GM23338 (cell line): ENCODE results near the gene MPRIP. TPM values are rescaled to one million over a fixed set of nuclear protein-coding genes. Genes with fewer than 3 reads are reported as not detected.

ENCODE experiments used
- ATAC-seq: fragments of 200-7000 bp; cut with Tn5 transposase; 3 replicates; pipeline ENCODE4 v1.9.1; 2020
- DNase-seq: peaks from one replicate; pipeline ENCODE4 v3.0.0-alpha.2; 2015; ENCODE audit warnings: low spot score
- H2AFZ ChIP-seq: fragments of 200-600 bp; sonication (generic); 2 replicates; pipeline ENCODE4 v1.8.0; 2016; ENCODE audit warnings: antibody characterized with exemption, mild to moderate bottlenecking, moderate library complexity
- H3F3A ChIP-seq: fragments of 200-600 bp; sonication (generic); replicated peaks from 2 replicates; pipeline ENCODE4 v1.8.0; 2017; ENCODE audit warnings: antibody characterized with exemption, mixed run types, low read depth
- H3K27ac ChIP-seq: fragments of 200-600 bp; sonication (generic); 2 replicates; pipeline ENCODE4 v1.6.1; 2016; ENCODE audit warnings: low read depth
- H3K27me3 ChIP-seq: fragments of 200-600 bp; sonication (generic); 2 replicates; pipeline ENCODE4 v1.8.0; 2016; ENCODE audit warnings: mild to moderate bottlenecking, mixed run types, moderate library complexity; ENCODE audit not compliant: insufficient read depth
- H3K36me3 ChIP-seq: fragments of 200-600 bp; sonication (generic); 2 replicates; pipeline ENCODE4 v1.8.0; 2016; ENCODE audit warnings: mild to moderate bottlenecking; ENCODE audit not compliant: insufficient read depth
- H3K4me1 ChIP-seq: fragments of 200-600 bp; sonication (generic); 2 replicates; pipeline ENCODE4 v1.8.0; 2016; ENCODE audit warnings: mild to moderate bottlenecking, moderate library complexity; ENCODE audit not compliant: insufficient read depth
- H3K4me2 ChIP-seq: fragments of 200-600 bp; sonication (generic); 2 replicates; pipeline ENCODE4 v1.7.1; 2017; ENCODE audit warnings: mixed run types
- H3K4me3 ChIP-seq: fragments of 200-600 bp; sonication (generic); 2 replicates; pipeline ENCODE4 v1.6.1; 2016; ENCODE audit warnings: mixed run types
- H3K79me2 ChIP-seq: fragments of 200-600 bp; sonication (generic); replicated peaks from 2 replicates; pipeline ENCODE4 v1.8.0; 2017; ENCODE audit warnings: mild to moderate bottlenecking; ENCODE audit not compliant: insufficient read depth
- H3K9me2 ChIP-seq: fragments of 200-600 bp; sonication (generic); 2 replicates; pipeline ENCODE4 v1.8.0; 2017; ENCODE audit not compliant: insufficient read depth
- H4K20me1 ChIP-seq: fragments of 200-600 bp; sonication (generic); replicated peaks from 2 replicates; pipeline ENCODE4 v1.8.0; 2017; ENCODE audit warnings: mild to moderate bottlenecking; ENCODE audit not compliant: insufficient read depth
- H3K27ac Mint-ChIP-seq: 2 replicates; pipeline ENCODE4 v1.8.0; 2020; ENCODE audit warnings: inconsistent platforms, mild to moderate bottlenecking, moderate library complexity, mixed read lengths
- H3K27me3 Mint-ChIP-seq: 3 replicates; pipeline ENCODE4 v1.8.0; 2022; ENCODE audit warnings: low read depth, mild to moderate bottlenecking, moderate library complexity, mixed read lengths, inconsistent platforms; ENCODE audit not compliant: insufficient read depth, poor library complexity
- H3K36me3 Mint-ChIP-seq: 3 replicates; pipeline ENCODE4 v1.8.0; 2021; ENCODE audit warnings: low read depth, mild to moderate bottlenecking, inconsistent platforms, moderate library complexity, mixed read lengths
- H3K4me1 Mint-ChIP-seq: 3 replicates; pipeline ENCODE4 v1.8.0; 2020; ENCODE audit warnings: mild to moderate bottlenecking, inconsistent platforms, mixed read lengths
- H3K4me3 Mint-ChIP-seq: 3 replicates; pipeline ENCODE4 v1.8.0; 2021; ENCODE audit warnings: moderate library complexity, mild to moderate bottlenecking, inconsistent platforms, mixed read lengths
- H3K9me3 Mint-ChIP-seq: 3 replicates; pipeline ENCODE4 v1.8.0; 2020; ENCODE audit warnings: moderate library complexity, mild to moderate bottlenecking, inconsistent platforms, mixed read lengths
- CTCF ChIP-seq, 2 experiments: fragments of 200-600 bp in 1 of 2; sonication (generic) in 1 of 2; conservative IDR thresholded peaks; 2 replicates each; pipeline versions ENCODE4 v1.5.1 to v1.6.1; 2016 to 2017; ENCODE audit warnings: antibody characterized with exemption in 2 of 2, low read depth in 2 of 2, mild to moderate bottlenecking in 2 of 2, moderate library complexity in 1 of 2
- EZH2phosphoT487 ChIP-seq: fragments of 200-600 bp; sonication (generic); IDR thresholded peaks from one replicate; pipeline ENCODE4 v1.8.1; 2018; ENCODE audit warnings: antibody characterized with exemption; ENCODE audit not compliant: unreplicated experiment
- STAT1 ChIP-seq: IDR thresholded peaks from one replicate; pipeline ENCODE4 v1.6.1; 2016; ENCODE audit warnings: antibody characterized with exemption; ENCODE audit not compliant: unreplicated experiment
- ZNF114 ChIP-seq: fragments of 250-450 bp; sonication (Bioruptor Pico); IDR thresholded peaks from 2 replicates; pipeline ENCODE4 v1.5.0; 2020; ENCODE audit warnings: mild to moderate bottlenecking, moderate library complexity
- ZNF331 ChIP-seq: fragments of 250-450 bp; sonication (Bioruptor Pico); IDR thresholded peaks from 2 replicates; pipeline ENCODE4 v1.5.0; 2020; ENCODE audit warnings: low read depth, mild to moderate bottlenecking, moderate library complexity
- ZNF462 ChIP-seq: fragments of 250-450 bp; sonication (Bioruptor Pico); IDR thresholded peaks from 2 replicates; pipeline ENCODE4 v1.5.0; 2020; ENCODE audit warnings: mild to moderate bottlenecking, moderate library complexity
- polyA plus RNA-seq: library from polyadenylated mRNA; unstranded; fragments of >200 nt; fragmentation: Nextera tagmentation; extraction: Ambion mirVana; gene quantifications from 2 replicates; pipeline ENCODE4 v1.2.1, GENCODE V29; 2016
- total RNA-seq: library from RNA; depleted of rRNA; stranded (reverse); fragments of >200 nt; shearing (Covaris generic); gene quantifications from 2 replicates; pipeline ENCODE4 v1.2.3, GENCODE V29; 2014
- TF ChIP-seq, protein P1 (sequence below): IDR thresholded peaks from one replicate; pipeline ENCODE4 v1.6.1; 2018; ENCODE audit warnings: antibody characterized with exemption; ENCODE audit not compliant: unreplicated experiment

MPRIP gene
- total and polyA plus RNA-seq, 2 experiments from 2014 or later: 39.3 to 113 TPM

DNA sequence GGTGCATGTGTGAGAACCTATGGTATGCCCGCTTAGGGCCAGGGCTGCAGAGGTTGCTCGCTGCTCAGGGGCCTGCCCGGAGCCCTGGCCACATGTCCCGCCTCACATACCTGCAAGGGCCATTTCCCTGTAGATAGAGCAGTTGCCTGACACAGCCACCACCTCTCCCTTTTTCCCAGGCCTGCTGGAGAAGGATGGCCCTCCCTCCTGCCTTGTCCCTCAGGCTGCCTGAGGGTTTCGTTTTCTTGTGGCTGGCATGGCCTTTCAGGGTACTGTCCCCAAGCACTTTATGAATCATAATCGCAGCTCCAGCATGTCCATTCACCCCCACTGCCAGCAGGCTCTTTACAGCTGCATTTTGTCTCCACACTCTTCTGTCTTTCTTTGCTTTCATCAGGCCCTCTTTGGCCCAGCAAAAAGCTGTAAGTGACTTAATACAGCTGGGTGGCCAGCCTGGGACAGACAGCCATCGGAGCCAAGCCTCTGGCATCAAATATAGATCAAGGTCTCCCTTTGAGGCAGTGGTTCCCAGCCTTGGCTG, 65.7 kb downstream of the MPRIP start:
- Histone ChIP-seq H3K4me2 (no peak overlapping the region), H3K79me2 (peaks cover 13% of the 10 kb centered on the region), H3F3A (no peaks in the 10 kb centered on the region), H3K4me3 (no peak overlapping the region), H3K4me1 (no peaks in the 10 kb centered on the region; the same call in 1 of the 2 replicates), H2AFZ (no peak overlapping the region), H3K36me3 (no peaks in the 10 kb centered on the region), H4K20me1 (peaks cover 9% of the 10 kb centered on the region; the same call in 1 of the 2 replicates), H3K27ac (0 out of 2 replicates have a peak overlapping the region, but pooled peaks have one; percentile 32), H3K27me3 (no peaks in the 10 kb centered on the region), H3K9me2 (no peaks in the 10 kb centered on the region)
- Mint-ChIP-seq H3K4me3 (no peak overlapping the region), H3K9me3 (no peaks in the 10 kb centered on the region), H3K27me3 (peaks cover 10% of the 10 kb centered on the region), H3K4me1 (peaks cover 20% of the 10 kb centered on the region), H3K36me3 (no peaks in the 10 kb centered on the region), H3K27ac (peak overlapping the region; percentile 86)
- DNase-seq (no peak), ATAC-seq (peak; percentile 13; the same call in 2 of the 3 replicates)
- TF ChIP-seq, protein P1, sequence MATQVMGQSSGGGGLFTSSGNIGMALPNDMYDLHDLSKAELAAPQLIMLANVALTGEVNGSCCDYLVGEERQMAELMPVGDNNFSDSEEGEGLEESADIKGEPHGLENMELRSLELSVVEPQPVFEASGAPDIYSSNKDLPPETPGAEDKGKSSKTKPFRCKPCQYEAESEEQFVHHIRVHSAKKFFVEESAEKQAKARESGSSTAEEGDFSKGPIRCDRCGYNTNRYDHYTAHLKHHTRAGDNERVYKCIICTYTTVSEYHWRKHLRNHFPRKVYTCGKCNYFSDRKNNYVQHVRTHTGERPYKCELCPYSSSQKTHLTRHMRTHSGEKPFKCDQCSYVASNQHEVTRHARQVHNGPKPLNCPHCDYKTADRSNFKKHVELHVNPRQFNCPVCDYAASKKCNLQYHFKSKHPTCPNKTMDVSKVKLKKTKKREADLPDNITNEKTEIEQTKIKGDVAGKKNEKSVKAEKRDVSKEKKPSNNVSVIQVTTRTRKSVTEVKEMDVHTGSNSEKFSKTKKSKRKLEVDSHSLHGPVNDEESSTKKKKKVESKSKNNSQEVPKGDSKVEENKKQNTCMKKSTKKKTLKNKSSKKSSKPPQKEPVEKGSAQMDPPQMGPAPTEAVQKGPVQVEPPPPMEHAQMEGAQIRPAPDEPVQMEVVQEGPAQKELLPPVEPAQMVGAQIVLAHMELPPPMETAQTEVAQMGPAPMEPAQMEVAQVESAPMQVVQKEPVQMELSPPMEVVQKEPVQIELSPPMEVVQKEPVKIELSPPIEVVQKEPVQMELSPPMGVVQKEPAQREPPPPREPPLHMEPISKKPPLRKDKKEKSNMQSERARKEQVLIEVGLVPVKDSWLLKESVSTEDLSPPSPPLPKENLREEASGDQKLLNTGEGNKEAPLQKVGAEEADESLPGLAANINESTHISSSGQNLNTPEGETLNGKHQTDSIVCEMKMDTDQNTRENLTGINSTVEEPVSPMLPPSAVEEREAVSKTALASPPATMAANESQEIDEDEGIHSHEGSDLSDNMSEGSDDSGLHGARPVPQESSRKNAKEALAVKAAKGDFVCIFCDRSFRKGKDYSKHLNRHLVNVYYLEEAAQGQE: no peak
- TF ChIP-seq ZNF114 (CRISPR knock-in tag): no peak

DNA sequence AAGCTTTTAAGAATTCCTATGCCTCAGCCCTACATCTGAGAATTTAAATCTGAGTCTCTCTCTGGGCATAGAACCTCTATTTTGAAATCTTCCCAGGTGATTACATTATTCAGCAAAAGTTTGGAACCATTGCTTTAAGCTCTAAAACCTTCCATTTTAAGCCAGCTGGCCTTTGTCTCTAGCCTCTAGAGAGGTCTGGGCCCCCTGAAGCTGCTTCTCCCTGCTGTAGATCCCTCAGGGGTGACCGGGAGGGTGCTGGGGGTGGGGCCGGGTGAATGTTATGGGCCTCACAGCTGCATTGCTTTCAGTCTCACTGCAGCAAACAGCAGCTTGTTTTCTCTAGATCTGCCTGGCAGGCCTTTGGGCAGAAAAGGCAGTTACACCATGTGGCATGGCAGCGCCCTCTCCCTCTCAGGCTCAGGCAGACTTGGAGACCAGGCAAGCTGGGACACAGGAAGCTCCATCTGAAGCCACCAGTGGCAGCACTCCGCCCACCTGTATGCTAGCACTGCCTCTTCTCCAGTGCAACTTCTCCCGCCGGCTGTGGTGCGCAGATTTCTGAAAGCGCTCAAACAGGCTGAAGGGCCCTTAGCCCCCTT, 66.3 kb downstream of the MPRIP start:
- Mint-ChIP-seq H3K27ac (peak overlapping the region; percentile 86; the same call in 1 of the 2 replicates), H3K4me1 (peaks cover 20% of the 10 kb centered on the region), H3K9me3 (no peaks in the 10 kb centered on the region), H3K27me3 (peaks cover 9% of the 10 kb centered on the region), H3K4me3 (no peak overlapping the region), H3K36me3 (no peaks in the 10 kb centered on the region)
- Histone ChIP-seq H3K4me3 (no peak overlapping the region), H3K4me2 (no peak overlapping the region), H4K20me1 (peaks cover 15% of the 10 kb centered on the region; the same call in 1 of the 2 replicates), H2AFZ (no peak overlapping the region), H3F3A (no peaks in the 10 kb centered on the region), H3K27me3 (no peaks in the 10 kb centered on the region), H3K36me3 (no peaks in the 10 kb centered on the region), H3K79me2 (peaks cover 19% of the 10 kb centered on the region), H3K27ac (0 out of 2 replicates have a peak overlapping the region, but pooled peaks have one; percentile 32), H3K9me2 (no peaks in the 10 kb centered on the region), H3K4me1 (no peaks in the 10 kb centered on the region; the same call in 1 of the 2 replicates)
- ATAC-seq (peak; percentile 58), DNase-seq (peak; percentile 39)
- TF ChIP-seq ZNF462 (CRISPR knock-in tag): no peak
- 0 out of 4 replicates have a peak, but pooled peaks of 1 of the 2 experiments have one; percentile 28 for TF ChIP-seq CTCF (conservative IDR thresholded peaks at IDR 0.05; ENCODE audit: low read depth in 2 of 2)
- TF ChIP-seq STAT1: no peak
- TF ChIP-seq ZNF331 (CRISPR knock-in tag): no peak
- TF ChIP-seq EZH2phosphoT487: no peak
